Measurements from ENCODE around the gene KIFC3.
"Not testable (repeated sequence)": the region's sequence is repeated elsewhere in the genome, so short reads cannot be mapped to it uniquely, and the experiment has no call there.

The KIFC3 gene, protein sequence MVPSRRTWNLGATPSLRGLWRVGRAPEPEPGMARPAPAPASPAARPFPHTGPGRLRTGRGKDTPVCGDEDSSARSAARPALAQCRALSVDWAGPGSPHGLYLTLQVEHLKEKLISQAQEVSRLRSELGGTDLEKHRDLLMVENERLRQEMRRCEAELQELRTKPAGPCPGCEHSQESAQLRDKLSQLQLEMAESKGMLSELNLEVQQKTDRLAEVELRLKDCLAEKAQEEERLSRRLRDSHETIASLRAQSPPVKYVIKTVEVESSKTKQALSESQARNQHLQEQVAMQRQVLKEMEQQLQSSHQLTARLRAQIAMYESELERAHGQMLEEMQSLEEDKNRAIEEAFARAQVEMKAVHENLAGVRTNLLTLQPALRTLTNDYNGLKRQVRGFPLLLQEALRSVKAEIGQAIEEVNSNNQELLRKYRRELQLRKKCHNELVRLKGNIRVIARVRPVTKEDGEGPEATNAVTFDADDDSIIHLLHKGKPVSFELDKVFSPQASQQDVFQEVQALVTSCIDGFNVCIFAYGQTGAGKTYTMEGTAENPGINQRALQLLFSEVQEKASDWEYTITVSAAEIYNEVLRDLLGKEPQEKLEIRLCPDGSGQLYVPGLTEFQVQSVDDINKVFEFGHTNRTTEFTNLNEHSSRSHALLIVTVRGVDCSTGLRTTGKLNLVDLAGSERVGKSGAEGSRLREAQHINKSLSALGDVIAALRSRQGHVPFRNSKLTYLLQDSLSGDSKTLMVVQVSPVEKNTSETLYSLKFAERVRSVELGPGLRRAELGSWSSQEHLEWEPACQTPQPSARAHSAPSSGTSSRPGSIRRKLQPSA

DNA sequence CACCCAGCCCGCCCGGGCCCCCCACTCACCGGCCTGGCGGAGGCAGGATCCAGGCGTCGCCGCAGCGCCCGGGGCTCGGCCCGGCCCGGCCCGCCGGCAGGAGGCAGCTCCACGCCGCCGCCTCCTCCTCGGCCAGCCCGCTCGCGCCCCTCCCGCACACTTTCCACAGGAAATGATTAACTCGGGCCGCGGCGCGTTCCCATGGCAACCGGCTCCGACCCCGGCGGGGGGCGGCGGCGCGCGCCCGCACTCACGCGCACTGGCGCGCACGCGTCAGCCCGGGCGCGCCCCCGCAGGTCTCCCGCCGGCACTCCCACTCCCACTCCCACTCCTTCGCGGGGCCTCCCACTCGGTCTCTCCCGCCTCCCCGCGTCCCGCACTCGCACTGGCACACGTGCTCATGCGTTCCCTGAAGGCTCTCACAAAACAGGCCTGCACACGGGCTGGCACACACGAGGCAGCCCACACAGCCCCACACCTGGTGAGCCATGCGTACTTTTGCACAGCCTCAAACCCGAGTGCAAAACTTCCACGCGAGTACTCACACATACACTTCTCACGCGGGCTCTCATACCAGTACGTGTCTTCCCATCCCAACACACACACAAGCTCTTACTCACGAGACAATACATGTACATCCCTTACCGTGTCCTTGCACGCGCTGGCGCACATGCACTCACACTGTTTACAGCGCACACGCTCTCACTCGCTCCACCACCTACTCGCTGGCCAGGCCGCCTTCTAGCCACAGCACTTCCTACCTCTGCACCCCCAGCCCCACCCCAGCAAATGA is at the start of gene KIFC3:
Gene KIFC3, minus strand, starts transcription at position 151 of the 793 bp plus-strand sequence. CDS start 4,248 bp downstream, outside the sequence.
- DNase-seq (ENCODE audit: low spot score): peak; percentile 68
- ChIA-PET POLR2A (ENCODE audit: low non-redundant PET) (no interaction called here), CTCF (interaction anchor here (0.5 to 1.8 kb wide), 6 partner anchors 43 to 514 kb away, joined by 3 to 5 read pairs (median 3); no protein-coding TSS in a partner anchor)
- TF ChIP-seq, protein P1, sequence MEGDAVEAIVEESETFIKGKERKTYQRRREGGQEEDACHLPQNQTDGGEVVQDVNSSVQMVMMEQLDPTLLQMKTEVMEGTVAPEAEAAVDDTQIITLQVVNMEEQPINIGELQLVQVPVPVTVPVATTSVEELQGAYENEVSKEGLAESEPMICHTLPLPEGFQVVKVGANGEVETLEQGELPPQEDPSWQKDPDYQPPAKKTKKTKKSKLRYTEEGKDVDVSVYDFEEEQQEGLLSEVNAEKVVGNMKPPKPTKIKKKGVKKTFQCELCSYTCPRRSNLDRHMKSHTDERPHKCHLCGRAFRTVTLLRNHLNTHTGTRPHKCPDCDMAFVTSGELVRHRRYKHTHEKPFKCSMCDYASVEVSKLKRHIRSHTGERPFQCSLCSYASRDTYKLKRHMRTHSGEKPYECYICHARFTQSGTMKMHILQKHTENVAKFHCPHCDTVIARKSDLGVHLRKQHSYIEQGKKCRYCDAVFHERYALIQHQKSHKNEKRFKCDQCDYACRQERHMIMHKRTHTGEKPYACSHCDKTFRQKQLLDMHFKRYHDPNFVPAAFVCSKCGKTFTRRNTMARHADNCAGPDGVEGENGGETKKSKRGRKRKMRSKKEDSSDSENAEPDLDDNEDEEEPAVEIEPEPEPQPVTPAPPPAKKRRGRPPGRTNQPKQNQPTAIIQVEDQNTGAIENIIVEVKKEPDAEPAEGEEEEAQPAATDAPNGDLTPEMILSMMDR (conservative IDR thresholded peaks at IDR 0.05; ENCODE audit: low read depth): peak; percentile 23
- H3K27ac ChIP-seq: peak within 1 kb of the TSS; percentile 90

DNA sequence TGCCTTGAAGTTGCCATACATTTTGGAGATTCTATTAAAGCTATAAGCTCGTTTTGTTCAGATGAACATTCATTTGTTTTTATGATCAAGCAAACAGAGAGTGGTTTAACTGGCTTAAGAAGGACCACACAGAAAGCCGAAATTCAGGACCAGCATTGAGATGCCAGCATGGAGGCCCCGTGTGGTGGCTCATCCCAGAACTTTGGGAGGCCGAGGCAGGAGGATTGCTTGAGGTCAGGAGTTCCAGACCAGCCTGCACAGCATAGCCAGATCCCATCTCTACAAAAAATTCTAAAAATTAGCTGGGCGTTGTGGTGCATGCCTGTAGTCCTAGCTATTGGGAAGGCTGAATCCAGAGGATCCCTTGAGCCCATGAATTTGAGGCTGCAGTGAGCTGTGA is 45.9 kb upstream of the KIFC3 start:
- ChIA-PET POLR2A (ENCODE audit: low non-redundant PET) (no interaction called here), CTCF (interaction anchor here (0.8 kb wide), 1 partner anchor 15 kb away, joined by 4 read pairs; no protein-coding TSS in a partner anchor)
- TF ChIP-seq, protein P1 (conservative IDR thresholded peaks at IDR 0.05; ENCODE audit: low read depth): no peak
- no peak for DNase-seq (ENCODE audit: low spot score)
- H3K27ac ChIP-seq: no peak overlapping the region

DNA sequence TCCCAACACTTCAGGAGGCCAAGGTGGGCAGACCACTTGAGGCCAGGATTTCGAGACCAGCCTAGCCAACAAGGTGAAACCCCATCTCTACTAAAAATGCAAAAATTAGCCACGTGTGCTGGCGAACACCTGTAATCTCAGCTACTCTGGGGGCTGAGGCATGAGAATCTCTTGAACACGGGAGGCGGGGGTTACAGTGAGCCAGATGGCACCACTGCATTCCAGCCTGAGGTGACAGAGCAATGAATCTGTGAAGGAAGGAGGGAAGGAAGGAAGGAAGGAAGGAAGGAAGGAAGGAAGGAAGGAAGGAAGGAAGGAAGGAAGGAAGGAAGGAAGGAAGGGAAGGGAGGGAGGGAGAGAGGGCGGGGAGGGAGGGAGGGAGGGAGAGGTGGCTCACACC is 44.6 kb upstream of the KIFC3 start:
- H3K27ac ChIP-seq; POLR2A ChIA-PET (ENCODE audit: low non-redundant PET); CTCF ChIA-PET; DNase-seq (ENCODE audit: low spot score): not testable (repeated sequence)

DNA sequence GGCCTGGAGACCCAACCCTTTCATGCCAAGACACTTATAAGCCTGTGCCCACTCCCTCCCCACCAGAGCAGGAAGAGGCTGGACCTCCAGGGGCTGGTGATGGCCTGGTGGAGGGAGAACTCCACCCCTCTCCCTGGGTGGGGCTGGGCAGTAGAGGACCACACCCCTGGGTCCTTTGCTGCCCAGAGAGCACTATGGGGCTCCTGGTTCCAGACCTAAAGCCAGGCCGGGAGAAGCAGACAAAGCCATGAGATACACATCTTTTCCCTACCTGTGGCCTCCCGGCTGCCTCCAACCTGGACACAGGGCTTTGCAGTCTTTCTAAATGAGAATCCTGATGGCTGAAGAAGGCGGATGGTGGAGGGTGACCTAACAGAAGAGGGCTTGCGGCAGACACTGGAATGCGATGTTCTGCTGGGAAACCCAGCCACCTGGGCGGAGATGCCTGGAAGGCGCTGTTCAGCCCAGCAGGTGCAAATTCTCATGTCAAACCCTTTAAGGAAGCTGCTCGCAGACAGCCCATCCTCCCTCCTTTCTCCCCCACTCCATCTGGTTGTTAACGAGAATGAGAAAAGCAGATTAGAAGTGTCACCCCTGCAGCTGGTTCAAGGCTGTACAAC is 43.9 kb upstream of the KIFC3 start:
- no peak for DNase-seq (ENCODE audit: low spot score)
- H3K27ac ChIP-seq: no peak overlapping the region
- ChIA-PET CTCF (no interaction called here), POLR2A (ENCODE audit: low non-redundant PET) (no interaction called here)
- TF ChIP-seq, protein P1 (conservative IDR thresholded peaks at IDR 0.05; ENCODE audit: low read depth): no peak

DNA sequence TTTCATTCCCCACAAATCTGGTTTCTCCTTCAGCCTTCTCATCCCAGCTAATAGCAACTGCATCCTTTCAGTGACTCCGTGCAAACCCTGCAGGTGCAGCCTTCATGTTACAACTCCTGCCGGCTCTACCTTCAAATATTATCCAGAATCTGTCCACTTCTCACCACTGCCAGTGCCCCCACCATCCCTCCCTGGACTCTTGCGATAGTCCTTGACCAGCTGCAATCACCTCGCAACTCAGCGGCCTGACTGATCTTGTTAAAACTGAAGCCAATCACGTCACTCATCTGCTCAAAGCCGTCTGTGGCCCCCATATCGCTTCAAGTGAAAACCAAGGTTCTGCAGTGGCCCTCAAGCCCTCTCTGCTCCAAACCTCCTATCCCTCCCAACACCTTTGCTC is 42.8 kb upstream of the KIFC3 start:
- H3K27ac ChIP-seq: no peak overlapping the region
- ChIA-PET CTCF (no interaction called here), POLR2A (ENCODE audit: low non-redundant PET) (no interaction called here)
- no peak for DNase-seq (ENCODE audit: low spot score)
- TF ChIP-seq, protein P1 (conservative IDR thresholded peaks at IDR 0.05; ENCODE audit: low read depth): no peak

DNA sequence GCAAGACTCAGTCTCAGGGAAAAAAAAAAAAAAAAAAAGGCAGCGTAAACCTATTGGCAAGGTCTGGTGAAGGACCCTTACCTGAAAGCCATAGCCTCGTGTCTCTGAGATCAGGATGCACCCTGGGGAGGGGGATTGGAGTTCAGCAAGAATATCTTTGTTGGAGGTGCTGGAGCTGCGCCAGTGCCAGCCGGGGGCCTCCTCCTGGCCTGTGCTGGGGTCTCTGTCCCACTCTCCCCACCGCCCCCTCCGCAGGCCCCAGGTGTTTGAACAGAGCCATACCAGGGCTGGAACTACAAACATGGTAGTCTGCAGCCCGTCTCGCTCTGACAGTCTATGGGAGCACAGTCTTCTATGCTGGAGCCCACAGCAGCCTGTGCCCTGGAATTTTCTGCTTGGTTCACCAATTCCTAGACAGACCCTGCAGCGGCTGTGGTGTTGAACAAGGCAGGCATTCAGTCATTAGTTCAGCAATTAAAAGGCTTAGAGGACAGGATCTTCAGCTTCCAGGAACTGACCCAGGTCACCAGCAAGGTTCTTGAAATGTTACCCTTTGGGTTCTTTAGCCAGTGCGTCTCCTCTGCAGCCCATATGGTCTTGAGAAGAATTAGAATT is 42.2 kb upstream of the KIFC3 start:
- TF ChIP-seq, protein P1 (conservative IDR thresholded peaks at IDR 0.05; ENCODE audit: low read depth): no peak
- H3K27ac ChIP-seq: no peak overlapping the region
- no peak for DNase-seq (ENCODE audit: low spot score)
- POLR2A ChIA-PET (ENCODE audit: low non-redundant PET): no interaction called here
- CTCF ChIA-PET: no interaction called here
